ACC112 (cell line): Measurements from ENCODE around the gene USP34.
"Not testable (repeated sequence)": the region's sequence is repeated elsewhere in the genome, so short reads cannot be mapped to it uniquely, and the experiment has no call there.

Experiments used
- H2AFZ ChIP-seq: fragments of 200-600 bp; sonication (generic); one replicate; pipeline ENCODE4 v1.6.0; 2017; ENCODE audit warnings: antibody characterized with exemption, low read length; ENCODE audit not compliant: unreplicated experiment
- H3K27ac ChIP-seq: fragments of 200-600 bp; sonication (generic); 2 replicates; pipeline ENCODE4 v1.5.1; 2014; ENCODE audit warnings: low read depth, mild to moderate bottlenecking, antibody characterized with exemption, low read length, moderate library complexity
- H3K27me3 ChIP-seq: fragments of 200-600 bp; sonication (generic); 2 replicates; pipeline ENCODE4 v1.6.1; 2014; ENCODE audit warnings: mild to moderate bottlenecking, antibody characterized with exemption, low read length, moderate library complexity, mixed read lengths; ENCODE audit not compliant: insufficient read depth
- H3K36me3 ChIP-seq: fragments of 200-600 bp; sonication (generic); 2 replicates; pipeline ENCODE4 v1.6.1; 2016; ENCODE audit warnings: mild to moderate bottlenecking, antibody characterized with exemption, low read length, moderate library complexity, mixed read lengths; ENCODE audit not compliant: insufficient read depth
- H3K4me1 ChIP-seq: fragments of 200-600 bp; sonication (generic); one replicate; pipeline ENCODE4 v1.6.1; 2016; ENCODE audit warnings: low read length, mixed read lengths; ENCODE audit not compliant: insufficient read depth, unreplicated experiment, control insufficient read depth
- H3K4me3 ChIP-seq: fragments of 200-600 bp; sonication (generic); 2 replicates; pipeline ENCODE4 v1.5.1; 2014; ENCODE audit warnings: mild to moderate bottlenecking, low read depth, low read length
- H3K79me2 ChIP-seq: fragments of 200-600 bp; sonication (generic); one replicate; pipeline ENCODE4 v1.6.0; 2016; ENCODE audit warnings: low read length; ENCODE audit not compliant: control insufficient read depth, unreplicated experiment, insufficient read depth

USP34 gene

DNA sequence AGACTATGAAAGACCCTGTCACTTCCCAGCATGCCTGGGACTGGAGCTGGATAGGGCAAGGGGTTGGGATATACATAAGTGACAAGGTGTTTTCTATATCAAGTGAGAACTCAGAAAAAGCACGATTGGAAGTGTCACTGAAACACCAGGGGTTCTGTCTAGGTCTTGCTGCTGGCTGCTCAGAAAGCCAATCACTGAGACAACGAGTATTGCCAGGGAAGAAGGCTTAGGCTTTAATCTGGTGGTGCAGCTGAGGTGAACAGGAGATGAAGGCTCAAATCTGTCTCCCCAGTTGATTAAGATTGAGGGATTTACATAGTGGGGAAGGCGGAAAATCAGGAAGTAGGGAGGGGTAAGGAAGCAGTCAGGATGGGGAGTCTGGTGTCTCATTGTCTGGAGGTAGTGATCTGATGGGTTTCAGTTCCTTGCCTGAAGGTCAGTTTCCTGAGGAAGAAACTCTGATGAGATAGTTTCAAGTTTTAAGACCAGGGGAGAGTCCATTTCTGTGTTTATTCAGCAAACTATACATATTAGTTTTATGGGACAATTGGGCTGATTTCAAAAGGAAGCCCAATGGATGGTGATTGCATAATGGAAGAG lies 312.4 kb downstream of the USP34 start:
- H3K27ac ChIP-seq, result no peak overlapping the region
- no peak overlapping the region for H2AFZ ChIP-seq
- no peaks in the 10 kb centered on the region for H3K4me1 ChIP-seq
- H3K79me2 ChIP-seq, result peaks cover 9% of the 10 kb centered on the region
- H3K4me3 ChIP-seq, result no peak overlapping the region
- H3K36me3 ChIP-seq, result peaks cover 32% of the 10 kb centered on the region
- H3K27me3 ChIP-seq, result no peaks in the 10 kb centered on the region

- peaks cover 27% of the 10 kb centered on the region for H3K36me3 ChIP-seq
- no peaks in the 10 kb centered on the region for H3K27me3 ChIP-seq
- H3K4me1 ChIP-seq, result no peaks in the 10 kb centered on the region
- H3K27ac ChIP-seq, result no peak overlapping the region
- H3K79me2 ChIP-seq, result peaks cover 9% of the 10 kb centered on the region
- no peak overlapping the region for H2AFZ ChIP-seq
- no peak overlapping the region for H3K4me3 ChIP-seq
These were observed 313.4 kb downstream of the USP34 start for GRCh38 chr2:61157371-61158003.

DNA sequence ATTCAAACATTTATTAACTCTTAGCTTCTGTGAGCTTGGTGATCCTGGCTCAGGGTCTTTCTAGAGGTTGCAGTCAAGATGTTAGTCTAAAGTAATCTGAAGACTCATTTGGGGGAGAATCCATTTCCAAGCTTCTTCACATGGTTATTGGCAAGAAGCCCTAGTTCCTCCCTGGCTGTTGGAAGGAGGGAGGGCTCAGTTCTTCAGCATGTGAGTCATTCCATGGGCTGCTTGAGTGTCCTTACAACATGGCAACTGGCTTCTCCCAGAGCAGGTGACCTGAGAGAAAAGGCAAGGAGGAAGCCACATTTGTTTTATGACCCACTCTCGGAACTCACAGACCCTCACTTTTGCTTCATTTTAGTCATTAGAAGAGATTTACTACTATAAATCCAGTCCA lies 319.5 kb downstream of the USP34 start:
- Histone ChIP-seq H3K4me1 (no peaks in the 10 kb centered on the region), H3K4me3 (no peak overlapping the region), H3K36me3 (peaks cover 16% of the 10 kb centered on the region), H3K79me2 (peaks cover 13% of the 10 kb centered on the region), H3K27me3 (no peaks in the 10 kb centered on the region), H2AFZ (no peak overlapping the region), H3K27ac (no peak overlapping the region)

DNA sequence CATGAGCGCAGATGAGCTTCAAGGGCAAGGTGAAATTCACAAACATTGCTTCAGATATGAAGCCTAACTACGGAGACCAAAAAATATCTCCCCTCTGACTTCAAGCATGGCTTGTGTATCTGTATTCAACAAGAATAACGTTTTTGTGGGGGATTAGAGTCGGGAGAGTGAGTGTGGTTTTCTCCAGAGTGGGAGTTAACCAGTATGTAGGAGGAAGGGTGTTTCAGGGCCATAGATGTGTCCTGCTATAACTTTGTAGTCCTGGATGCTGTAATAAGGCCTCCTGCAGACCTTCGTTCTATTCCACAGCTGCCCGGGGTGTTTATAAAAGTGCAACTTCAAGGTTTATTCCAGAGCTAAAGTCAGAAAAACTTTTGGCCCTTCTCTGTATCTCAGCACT lies 321.8 kb downstream of the USP34 start:
- H3K4me1 ChIP-seq, result peaks cover 8% of the 10 kb centered on the region
- no peak overlapping the region for H3K27ac ChIP-seq
- H3K4me3 ChIP-seq, result no peak overlapping the region
- H3K36me3 ChIP-seq, result peaks cover 18% of the 10 kb centered on the region
- no peaks in the 10 kb centered on the region for H3K27me3 ChIP-seq
- H3K79me2 ChIP-seq, result peaks cover 21% of the 10 kb centered on the region
- H2AFZ ChIP-seq, result no peak overlapping the region

DNA sequence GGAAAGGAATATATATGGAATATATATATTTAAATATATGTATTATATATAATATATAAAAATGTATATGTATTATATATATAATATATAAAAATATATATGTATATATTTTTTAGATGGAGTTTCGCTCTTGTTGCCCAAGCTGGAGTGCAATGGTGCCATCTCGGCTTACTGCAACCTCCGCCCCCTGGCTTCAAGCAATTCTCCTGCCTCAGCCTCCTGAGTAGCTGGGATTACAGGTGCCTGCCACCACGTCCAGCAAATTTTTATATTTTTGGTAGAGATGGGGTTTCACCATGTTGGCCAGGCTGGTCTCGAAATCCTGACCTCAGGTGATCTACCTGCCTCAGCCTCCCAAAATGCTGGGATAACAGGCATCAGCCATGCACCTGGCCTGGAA lies 322.8 kb downstream of the USP34 start:
- H3K27ac ChIP-seq, H2AFZ ChIP-seq, H3K4me1 ChIP-seq, H3K4me3 ChIP-seq, H3K27me3 ChIP-seq: not testable (repeated sequence)
- Histone ChIP-seq H3K36me3 (peaks cover 18% of the 10 kb centered on the region), H3K79me2 (peaks cover 21% of the 10 kb centered on the region)

DNA sequence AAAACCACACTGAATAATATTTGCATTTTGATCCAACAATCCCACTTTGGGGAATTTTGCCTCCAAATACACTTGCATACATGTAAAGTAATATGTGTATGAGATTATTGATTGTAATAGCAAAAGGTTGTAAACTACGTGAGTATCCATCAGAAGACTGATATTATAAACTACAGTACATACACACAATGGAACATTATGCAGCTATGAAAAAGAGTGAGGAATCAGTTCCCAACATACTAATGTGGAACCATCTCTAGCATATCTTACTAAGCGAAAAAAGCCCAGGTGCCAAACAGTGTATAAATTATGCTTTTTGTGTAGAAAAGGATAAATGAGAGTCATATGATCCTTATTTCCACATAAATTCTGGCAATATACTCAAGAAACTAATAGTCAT lies 324.9 kb downstream of the USP34 start:
- no peak overlapping the region for H3K27ac ChIP-seq
- peaks cover 17% of the 10 kb centered on the region for H3K79me2 ChIP-seq
- peak overlapping the region; percentile 95 for H3K4me3 ChIP-seq
- peaks cover 18% of the 10 kb centered on the region for H3K36me3 ChIP-seq
- H2AFZ ChIP-seq, result no peak overlapping the region
- H3K4me1 ChIP-seq, result peaks cover 8% of the 10 kb centered on the region
- H3K27me3 ChIP-seq, result no peaks in the 10 kb centered on the region

GRCh38 chr2:61144697-61145268 lies 326.1 kb downstream of the USP34 start:
- Histone ChIP-seq H3K4me1 (peaks cover 8% of the 10 kb centered on the region), H3K27me3 (no peaks in the 10 kb centered on the region), H2AFZ (peak overlapping the region; percentile 98), H3K79me2 (peaks cover 17% of the 10 kb centered on the region), H3K27ac (peak overlapping the region; percentile 42), H3K4me3 (peak overlapping the region; percentile 95), H3K36me3 (peaks cover 13% of the 10 kb centered on the region)

GRCh38 chr2:61141151-61141550 lies 329.7 kb downstream of the USP34 start:
- Histone ChIP-seq H3K4me3 (no peak overlapping the region), H3K4me1 (peaks cover 7% of the 10 kb centered on the region), H3K36me3 (peaks cover 4% of the 10 kb centered on the region; the same call in 1 of the 2 replicates), H3K27me3 (no peaks in the 10 kb centered on the region), H2AFZ (no peak overlapping the region), H3K27ac (no peak overlapping the region), H3K79me2 (peaks cover 12% of the 10 kb centered on the region)

- Histone ChIP-seq H3K36me3 (no peaks in the 10 kb centered on the region), H3K27ac (no peak overlapping the region), H3K4me3 (no peak overlapping the region), H3K79me2 (no peaks in the 10 kb centered on the region), H3K4me1 (no peaks in the 10 kb centered on the region), H3K27me3 (no peaks in the 10 kb centered on the region), H2AFZ (no peak overlapping the region)
These were observed 332.0 kb downstream of the USP34 start for GRCh38 chr2:61138859-61139258.
